HEK293 (cell line): Measurements from ENCODE around the gene LKAAEAR1.
A peak's percentile ranks its signal among the peaks of the same experiment; 100 is the strongest.

Experiments
- CTCF ChIP-seq: fragments of 450-650 bp; formaldehyde crosslinking; IDR thresholded peaks from 2 replicates; pipeline ENCODE4 v1.5.1; 2016; ENCODE audit warnings: missing biosample characterization, missing genetic modification characterization
- KLF16 ChIP-seq: fragments of 450-650 bp; formaldehyde crosslinking; IDR thresholded peaks from 2 replicates; pipeline ENCODE4 v1.5.1; 2017; ENCODE audit warnings: missing biosample characterization, missing genetic modification characterization
- ZNF24 ChIP-seq: fragments of 450-650 bp; formaldehyde crosslinking; IDR thresholded peaks from 2 replicates; pipeline ENCODE4 v1.5.1; 2016; ENCODE audit warnings: missing biosample characterization, missing genetic modification characterization
- ZNF416 ChIP-seq: fragments of 450-650 bp; formaldehyde crosslinking; IDR thresholded peaks from 2 replicates; pipeline ENCODE4 v1.5.1; 2016; ENCODE audit warnings: missing biosample characterization, missing genetic modification characterization

- TF ChIP-seq ZNF24 (no peak), ZNF416 (tag by site-specific recombination) (no peak), CTCF (tag by site-specific recombination) (peak; percentile 26), KLF16 (peak; percentile 54; the same call in 1 of the 2 replicates)
These were observed 807 bp downstream of the LKAAEAR1 start for GRCh38 chr20:64083378-64083803.
